ENCODE results near the gene FBLIM1.

Gene FBLIM1

GRCh38 chr1:15730936-15731335 is 27.7 kb upstream of the FBLIM1 start:
- Histone ChIP-seq H3K4me3 (ENCODE audit: low read depth, low read length) (no peak overlapping the region), H3K4me1 (ENCODE audit: control insufficient read depth, insufficient read depth, low read length) (no peaks in the 10 kb centered on the region), H3K9me3 (ENCODE audit: control insufficient read depth, insufficient read depth, low read depth, low read length) (no peaks in the 10 kb centered on the region), H3K36me3 (ENCODE audit: control insufficient read depth in 2 of 2, insufficient read depth in 1 of 2, low read length in 2 of 2) (peaks cover 0 to 93% of the 10 kb centered on the region in 2 experiments; a peak in 1 of 3 replicates), H3K27ac (ENCODE audit: extremely low read depth, low read depth, low read length) (no peak overlapping the region)
- ChIA-PET POLR2A (no interaction called here), CTCF (interaction anchor here (2.7 kb wide), 1 partner anchor 10 kb away, joined by 15 read pairs; no protein-coding TSS in a partner anchor)
- TF ChIP-seq ZNF138 (tag by site-specific recombination; IDR thresholded peaks at IDR 0.05; ENCODE audit: borderline replicate concordance), result no peak
- no peak for TF ChIP-seq MZF1 (tag by site-specific recombination; IDR thresholded peaks at IDR 0.05; ENCODE audit: borderline replicate concordance)
- no peak for TF ChIP-seq ZXDB (tag by site-specific recombination; IDR thresholded peaks at IDR 0.05)
- TF ChIP-seq ZNF624 (tag by site-specific recombination; IDR thresholded peaks at IDR 0.05), result no peak
- TF ChIP-seq ZNF747 (tag by site-specific recombination; IDR thresholded peaks at IDR 0.05), result no peak
- TF ChIP-seq ZBTB44 (tag by site-specific recombination; IDR thresholded peaks at IDR 0.05), result no peak
- no peak for TF ChIP-seq ZNF639 (tag by site-specific recombination; IDR thresholded peaks at IDR 0.05)
- no peak for TF ChIP-seq ZNF221 (tag by site-specific recombination; IDR thresholded peaks at IDR 0.05; ENCODE audit: borderline replicate concordance)
- no peak for TF ChIP-seq ZFP41 (tag by site-specific recombination; IDR thresholded peaks at IDR 0.05; ENCODE audit: borderline replicate concordance)

GRCh38 chr1:15731735-15732685 is 26.6 kb upstream of the FBLIM1 start:
- H3K4me1 ChIP-seq (ENCODE audit: control insufficient read depth, insufficient read depth, low read length), result no peaks in the 10 kb centered on the region
- ChIA-PET POLR2A (no interaction called here), CTCF (interaction anchor here (2.7 kb wide), 1 partner anchor 9 kb away, joined by 15 read pairs; no protein-coding TSS in a partner anchor)
- peak; percentile 92 for TF ChIP-seq HOXA7 (CRISPR knock-in tag; IDR thresholded peaks at IDR 0.05; ENCODE audit: borderline replicate concordance)
- no peak for TF ChIP-seq ZNF704 (tag by site-specific recombination; IDR thresholded peaks at IDR 0.05)
- no peak for TF ChIP-seq ZNF26 (tag by site-specific recombination; IDR thresholded peaks at IDR 0.05)
- TF ChIP-seq ZNF692 (tag by site-specific recombination; IDR thresholded peaks at IDR 0.05), result no peak
- peak; percentile 63 for TF ChIP-seq GLIS1 (tag by site-specific recombination; IDR thresholded peaks at IDR 0.05)
- no peak for TF ChIP-seq ZEB2 (tag by site-specific recombination; IDR thresholded peaks at IDR 0.05)
- 0 out of 2 replicates have a peak, but pooled peaks have one; percentile 31 for TF ChIP-seq ZBTB48 (tag by site-specific recombination; IDR thresholded peaks at IDR 0.05)
- TF ChIP-seq ZNF184 (tag by site-specific recombination; IDR thresholded peaks at IDR 0.05), result no peak
- no peak for TF ChIP-seq ZNF660 (tag by site-specific recombination; IDR thresholded peaks at IDR 0.05)
- H3K27ac ChIP-seq (ENCODE audit: extremely low read depth, low read depth, low read length), result no peak overlapping the region
- peaks cover 0 to 82% of the 10 kb centered on the region in 2 experiments; a peak in 1 of 3 replicates for H3K36me3 ChIP-seq (ENCODE audit: control insufficient read depth in 2 of 2, insufficient read depth in 1 of 2, low read length in 2 of 2)
- no peaks in the 10 kb centered on the region for H3K9me3 ChIP-seq (ENCODE audit: control insufficient read depth, insufficient read depth, low read depth, low read length)
- H3K4me3 ChIP-seq (ENCODE audit: low read depth, low read length), result no peak overlapping the region

Data from HEK293 (cell line).